Germinal center (tissue), 1 donor: Measurements from ENCODE around the gene TNNT3.
"Not testable (repeated sequence)": the region's sequence is repeated elsewhere in the genome, so short reads cannot be mapped to it uniquely, and the experiment has no call there.

Source experiments
- DNase-seq: peaks from one replicate; pipeline ENCODE4 v3.0.0; 2012; ENCODE audit warnings: mixed read lengths, low spot score

TNNT3 gene

GRCh38 chr11:1935156-1936071, 15.9 kb downstream of the TNNT3 start:
- DNase-seq, result no peak

- no peak for DNase-seq
Measured at GRCh38 chr11:1936072-1936780, 16.7 kb downstream of the TNNT3 start.

- no peak for DNase-seq
Measured at GRCh38 chr11:1936781-1937615, 17.5 kb downstream of the TNNT3 start.

GRCh38 chr11:1937616-1938342, 18.3 kb downstream of the TNNT3 start:
- DNase-seq, result no peak

GRCh38 chr11:1938343-1939005, 19.0 kb downstream of the TNNT3 start:
- DNase-seq, result no peak

- DNase-seq, result no peak
Measured at GRCh38 chr11:1939006-1939625, 19.6 kb downstream of the TNNT3 start.

GRCh38 chr11:1939788-1940187, 20.3 kb downstream of the TNNT3 start:
- DNase-seq, result not testable (repeated sequence)

GRCh38 chr11:1942558-1943260, 23.2 kb downstream of the TNNT3 start:
- no peak for DNase-seq

- DNase-seq, result no peak
Measured at GRCh38 chr11:1943576-1943975, 24.1 kb downstream of the TNNT3 start.

- no peak for DNase-seq
Measured at GRCh38 chr11:1943977-1944376, 24.5 kb downstream of the TNNT3 start.

GRCh38 chr11:1946812-1947484, 27.4 kb downstream of the TNNT3 start, which contains the start of gene MRPL23:
MRPL23 (plus strand) TSS chr11:1947332; CDS start chr11:1947363, 31 bp downstream.
- DNase-seq, result no peak

GRCh38 chr11:1947592-1948237, 28.2 kb downstream of the TNNT3 start:
- no peak for DNase-seq

- no peak for DNase-seq
Measured at GRCh38 chr11:1948389-1948788, 28.9 kb downstream of the TNNT3 start.

- DNase-seq, result no peak
Measured at GRCh38 chr11:1949302-1949701, 29.8 kb downstream of the TNNT3 start.

- DNase-seq, result no peak
Measured at GRCh38 chr11:1949922-1950321, 30.4 kb downstream of the TNNT3 start.

- DNase-seq, result no peak
Measured at GRCh38 chr11:1952806-1953482, 33.4 kb downstream of the TNNT3 start.

- no peak for DNase-seq
Measured at GRCh38 chr11:1953489-1954266, 34.2 kb downstream of the TNNT3 start.
